Activated CD8-positive, alpha-beta memory T cell treated with anti-CD3 and anti-CD28 coated beads, Interleukin-2, amount 50 U/mL, for 48 hours (primary cell): ENCODE results near the gene ARIH2.

Experiments used
- DNase-seq: peaks from one replicate; pipeline ENCODE4 v3.0.0-alpha.2; 2020

Gene ARIH2

DNA sequence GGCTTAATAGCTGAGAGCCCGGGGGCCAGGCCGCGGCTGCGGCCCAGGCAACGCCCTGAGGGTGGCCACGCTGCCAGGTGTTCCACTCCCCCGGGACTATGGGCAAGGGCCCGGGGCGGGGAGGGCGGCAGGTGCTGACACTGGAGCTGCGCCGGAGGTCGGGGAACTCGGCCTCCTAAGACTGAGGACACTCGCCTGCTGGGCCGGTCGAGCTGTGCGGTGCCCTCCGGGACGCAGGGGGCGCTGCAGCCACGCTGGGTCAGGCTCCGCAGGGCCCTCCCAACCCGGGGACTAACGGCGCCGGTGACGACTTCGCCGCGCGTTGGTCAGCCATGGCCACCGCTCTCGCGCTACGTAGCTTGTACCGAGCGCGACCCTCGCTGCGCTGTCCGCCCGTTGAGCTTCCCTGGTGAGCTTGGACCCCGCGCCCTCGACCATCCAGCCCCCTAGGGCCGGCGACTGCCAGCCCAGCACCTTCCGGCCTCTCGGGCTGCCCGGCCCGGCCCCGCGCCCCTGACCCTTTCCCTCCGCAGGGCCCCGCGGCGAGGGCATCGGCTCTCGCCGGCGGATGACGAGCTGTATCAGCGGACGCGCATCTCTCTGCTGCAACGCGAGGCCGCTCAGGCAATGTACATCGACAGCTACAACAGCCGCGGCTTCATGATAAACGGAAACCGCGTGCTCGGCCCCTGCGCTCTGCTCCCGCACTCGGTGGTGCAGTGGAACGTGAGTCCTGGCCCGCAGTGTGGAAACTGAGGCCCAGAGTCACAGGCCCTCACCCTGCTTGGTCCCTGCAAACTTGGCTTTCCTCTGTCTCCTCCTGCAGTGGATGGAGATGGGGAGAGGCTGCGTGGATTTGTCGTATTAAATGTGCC, 103.4 kb downstream of the ARIH2 start, which contains the start of gene NDUFAF3:
TSS of gene NDUFAF3 (plus strand) at position 309 of the 875 bp plus-strand sequence. CDS start at position 333, 24 bp downstream.
- DNase-seq, result peak; percentile 97

- DNase-seq, result no peak
Measured at GRCh38 chr3:49022688-49023171, 104.1 kb downstream of the ARIH2 start.

DNA sequence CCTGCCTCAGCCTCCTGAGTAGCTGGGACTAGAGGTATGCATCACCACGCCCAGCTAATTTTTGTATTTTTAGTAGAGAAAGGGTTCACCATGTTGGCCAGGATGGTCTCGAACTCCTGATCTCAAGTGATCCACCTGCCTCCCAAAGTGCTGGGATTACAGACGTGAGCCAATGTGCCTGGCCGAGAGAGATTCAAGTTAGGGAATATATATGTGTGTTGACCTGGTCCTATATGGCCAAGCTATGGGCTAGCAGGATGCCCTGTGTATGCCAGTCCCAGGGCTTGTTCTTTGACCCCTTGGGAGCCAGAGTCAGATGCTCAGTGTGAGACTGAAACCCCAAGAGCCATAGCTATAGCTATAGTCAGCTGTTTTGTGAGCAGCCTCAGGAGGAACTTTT, 105.1 kb downstream of the ARIH2 start:
- peak; percentile 54 for DNase-seq

DNA sequence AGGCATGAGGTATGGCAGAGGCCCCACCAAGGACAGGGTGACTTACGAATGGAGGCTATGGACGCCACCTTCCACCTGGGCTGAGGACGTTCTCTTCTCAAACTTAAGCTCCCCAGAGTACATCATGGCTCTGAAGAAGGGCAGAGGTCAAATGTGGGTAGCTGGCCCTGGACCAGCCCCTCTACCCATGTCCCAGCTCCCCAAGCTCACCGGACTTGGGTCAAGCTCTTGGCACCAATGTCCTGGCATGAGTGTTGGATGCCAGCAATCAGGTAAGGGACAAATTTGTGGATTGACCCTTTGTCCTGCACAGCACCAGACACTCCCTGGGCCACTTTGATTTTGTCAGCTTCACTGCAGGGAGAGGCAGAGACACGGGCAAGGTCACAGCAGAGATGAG, 105.8 kb downstream of the ARIH2 start:
- DNase-seq, result peak; percentile 53

- DNase-seq, result peak; percentile 57
Measured at GRCh38 chr3:49025005-49025792, 106.6 kb downstream of the ARIH2 start.

GRCh38 chr3:49025793-49026520, 107.3 kb downstream of the ARIH2 start:
- peak; percentile 56 for DNase-seq

DNA sequence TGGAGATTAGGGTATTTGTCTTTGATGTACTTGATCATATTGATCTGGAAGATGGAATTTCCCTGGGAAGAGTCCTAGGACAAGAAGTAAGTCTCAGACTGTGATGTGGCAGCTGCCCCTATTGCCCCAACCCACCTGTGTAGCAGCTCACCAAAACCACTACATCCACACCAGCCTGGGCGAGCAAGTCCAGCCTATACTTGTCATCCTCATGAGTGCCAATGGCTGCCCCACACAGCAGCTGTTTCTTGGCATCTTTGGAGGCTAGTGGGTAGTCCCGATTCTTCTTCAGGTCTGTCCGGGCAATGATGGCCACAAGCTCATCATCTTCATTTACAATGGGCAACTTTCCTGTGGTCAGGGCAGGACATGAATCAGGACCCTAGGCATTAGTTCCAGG, 107.9 kb downstream of the ARIH2 start:
- DNase-seq, result peak; percentile 58

GRCh38 chr3:49027634-49028033, 109.0 kb downstream of the ARIH2 start:
- no peak for DNase-seq

GRCh38 chr3:49028298-49028672, 109.6 kb downstream of the ARIH2 start:
- DNase-seq, result peak; percentile 63

DNA sequence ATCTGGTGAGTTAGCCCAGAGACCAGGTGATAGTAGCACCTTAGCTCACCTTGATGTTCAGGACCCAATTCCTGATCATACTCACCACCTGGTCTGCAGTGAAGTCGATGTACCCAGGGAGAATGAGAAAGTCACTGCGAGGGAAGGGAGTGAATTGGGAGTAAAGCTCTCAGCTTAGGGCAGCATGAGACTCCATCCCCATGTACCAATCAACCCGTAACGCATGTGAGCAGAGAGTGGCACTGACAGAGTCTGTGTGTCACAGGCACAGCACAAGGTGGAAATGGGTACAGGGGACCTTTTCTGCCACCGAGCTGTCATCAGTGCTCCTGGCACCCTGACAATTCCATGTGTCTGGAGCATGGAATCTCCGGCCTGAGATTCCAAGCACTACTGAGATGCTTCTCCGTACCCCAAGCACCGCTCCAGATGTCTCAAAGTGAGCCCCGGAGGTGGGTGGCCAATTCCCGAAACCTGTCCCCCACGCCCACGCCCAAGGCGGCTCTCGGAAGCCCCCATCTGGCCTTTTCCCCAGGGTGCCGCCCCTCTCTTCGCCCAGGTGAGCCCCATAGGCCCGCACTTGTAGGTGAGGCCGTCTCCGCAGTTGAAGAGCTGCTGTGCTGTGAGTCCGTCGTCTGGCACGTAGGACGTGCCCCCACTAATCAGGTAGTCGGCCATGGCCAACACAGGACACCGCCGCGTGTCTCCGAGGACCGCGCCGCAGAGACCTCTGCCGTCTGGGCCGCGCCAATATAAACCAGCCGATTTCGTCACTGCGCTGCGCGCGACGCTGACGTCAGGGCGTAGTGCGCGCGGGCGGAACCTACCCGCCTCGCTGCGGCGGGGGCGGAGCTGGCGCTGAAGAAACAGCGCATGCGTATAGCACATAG, 110.3 kb downstream of the ARIH2 start, which contains the start of gene IMPDH2:
TSS of gene IMPDH2 (minus strand) at position 726 of the 890 bp plus-strand sequence. CDS start at position 678, 48 bp downstream.
- peak; percentile 99 for DNase-seq

GRCh38 chr3:49029563-49029884, 110.9 kb downstream of the ARIH2 start:
- no peak for DNase-seq

DNA sequence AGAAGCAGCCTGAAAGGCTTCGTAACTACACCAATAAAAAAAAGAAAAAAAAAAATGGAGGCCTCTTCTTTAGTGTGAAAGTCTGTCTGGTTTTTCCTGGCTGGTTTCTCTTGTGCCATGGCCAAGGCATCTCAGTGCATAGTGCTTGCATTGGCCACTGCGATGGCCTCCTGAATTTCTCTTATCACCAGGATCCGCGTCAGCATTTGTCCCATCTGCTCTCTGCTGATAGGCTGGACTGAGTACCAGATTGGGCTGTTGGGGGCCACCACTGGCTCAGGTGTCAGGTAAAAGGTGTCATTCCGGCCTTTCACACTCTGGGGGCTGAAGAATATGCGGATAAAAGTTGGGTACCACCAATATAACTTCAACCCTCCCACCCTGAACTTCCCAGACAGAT, 111.7 kb downstream of the ARIH2 start:
- DNase-seq, result no peak

DNA sequence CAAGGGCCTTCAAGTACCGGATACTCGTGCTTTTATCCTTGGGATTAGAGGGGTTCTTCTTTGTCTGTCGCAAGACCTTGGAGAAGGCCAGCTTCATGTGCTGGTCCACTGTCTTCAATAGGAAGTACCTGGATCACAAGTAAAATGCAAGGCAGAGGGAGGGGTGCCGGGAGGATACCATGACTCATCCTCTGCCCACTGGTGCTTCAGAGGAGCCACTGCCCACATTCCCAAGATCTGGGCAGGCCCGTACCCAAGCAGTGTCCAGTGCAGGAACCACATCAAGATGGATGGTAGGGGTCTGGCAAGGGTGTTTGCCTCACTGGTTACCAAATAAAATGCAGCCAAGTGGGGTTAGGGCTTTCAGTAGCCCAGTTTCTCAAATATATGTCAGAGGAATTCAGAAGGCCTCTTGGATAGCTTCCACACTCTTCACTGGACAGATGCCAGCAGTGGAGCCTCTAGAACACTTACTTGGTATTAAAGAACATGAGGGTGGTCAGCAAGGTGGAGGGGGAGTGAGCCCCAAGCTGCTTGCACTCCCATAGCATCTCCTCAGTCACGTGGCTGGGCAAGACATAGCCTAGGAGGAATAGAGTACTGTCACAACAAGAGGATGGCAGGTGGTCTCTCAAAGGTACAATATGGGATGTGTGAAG, 114.1 kb downstream of the ARIH2 start:
- DNase-seq, result no peak

DNA sequence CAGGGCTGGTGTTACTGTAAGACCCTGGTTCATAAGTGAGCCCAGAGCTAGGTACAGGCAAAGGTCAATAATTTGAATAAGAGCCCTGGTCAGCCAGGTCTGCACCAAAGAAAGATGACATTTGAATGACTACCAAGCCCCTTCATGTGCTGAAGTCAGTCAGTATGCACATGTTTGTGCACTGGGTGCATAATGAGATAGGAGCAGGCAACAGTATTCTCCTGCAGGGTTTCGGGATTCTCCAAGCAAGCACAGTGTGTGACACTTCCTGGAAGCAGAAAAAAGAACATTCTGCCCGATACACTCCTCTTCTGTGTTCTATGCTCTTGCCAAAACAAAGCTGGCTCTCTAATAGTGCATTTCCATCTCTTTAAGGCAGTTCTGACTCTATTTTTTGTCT, 116.0 kb downstream of the ARIH2 start:
- no peak for DNase-seq

GRCh38 chr3:49035281-49035680, 116.6 kb downstream of the ARIH2 start:
- no peak for DNase-seq
